ENCODE results near the gene MBD1.
A peak's percentile ranks its signal among the peaks of the same experiment; 100 is the strongest.
"Not testable (repeated sequence)": the region's sequence is repeated elsewhere in the genome, so short reads cannot be mapped to it uniquely, and the experiment has no call there.

MBD1 gene

GRCh38 chr18:50293039-50293438 is 11.7 kb upstream of the MBD1 start:
- no peak for DNase-seq (ENCODE audit: low read depth)

- DNase-seq (ENCODE audit: low read depth), result no peak
These were observed 7.8 kb upstream of the MBD1 start for GRCh38 chr18:50289108-50289443.

- DNase-seq (ENCODE audit: low read depth), result not testable (repeated sequence)
These were observed 7.2 kb upstream of the MBD1 start for GRCh38 chr18:50288348-50289107.

GRCh38 chr18:50287441-50288347 is 6.4 kb upstream of the MBD1 start, which contains the start of gene CXXC1:
Gene CXXC1, minus strand, starts transcription at chr18:50287692. Its CDS starts 103 bp downstream, at chr18:50287589.
- DNase-seq (ENCODE audit: low read depth), result peak; percentile 97

- DNase-seq (ENCODE audit: low read depth), result no peak
These were observed 5.7 kb upstream of the MBD1 start for GRCh38 chr18:50287028-50287440.

GRCh38 chr18:50286391-50287027 is 5.2 kb upstream of the MBD1 start:
- DNase-seq (ENCODE audit: low read depth), result no peak

GRCh38 chr18:50285631-50286321 is 4.5 kb upstream of the MBD1 start:
- no peak for DNase-seq (ENCODE audit: low read depth)

GRCh38 chr18:50285071-50285470 is 3.7 kb upstream of the MBD1 start:
- no peak for DNase-seq (ENCODE audit: low read depth)

- DNase-seq (ENCODE audit: low read depth), result no peak
These were observed 3.0 kb upstream of the MBD1 start for GRCh38 chr18:50284255-50284885.

- no peak for DNase-seq (ENCODE audit: low read depth)
These were observed 2.3 kb upstream of the MBD1 start for GRCh38 chr18:50283469-50284209.

- no peak for DNase-seq (ENCODE audit: low read depth)
These were observed 1.4 kb upstream of the MBD1 start for GRCh38 chr18:50282521-50283335.

GRCh38 chr18:50281972-50282520 is 723 bp upstream of the MBD1 start:
- no peak for DNase-seq (ENCODE audit: low read depth)

- no peak for DNase-seq (ENCODE audit: low read depth)
These were observed 522 bp downstream of the MBD1 start for GRCh38 chr18:50280707-50281294.

GRCh38 chr18:50279752-50280151 is 1.6 kb downstream of the MBD1 start:
- no peak for DNase-seq (ENCODE audit: low read depth)

- no peak for DNase-seq (ENCODE audit: low read depth)
These were observed 3.4 kb downstream of the MBD1 start for GRCh38 chr18:50277942-50278341.

- DNase-seq (ENCODE audit: low read depth), result no peak
These were observed 4.9 kb downstream of the MBD1 start for GRCh38 chr18:50276452-50276851.

GRCh38 chr18:50275503-50276036 is 5.8 kb downstream of the MBD1 start:
- no peak for DNase-seq (ENCODE audit: low read depth)

- DNase-seq (ENCODE audit: low read depth), result no peak
These were observed 6.4 kb downstream of the MBD1 start for GRCh38 chr18:50274941-50275340.

- DNase-seq (ENCODE audit: low read depth), result no peak
These were observed 7.3 kb downstream of the MBD1 start for GRCh38 chr18:50274044-50274442.

Data from activated T-helper 9 cell treated with anti-CD3 and anti-CD28 coated beads, Interleukin-2, amount 50 U/mL, for 16 hours (primary cell).